Spinal cord (tissue), 10 donors: Measurements from ENCODE around the gene HPCA. TPM values are rescaled to one million over a fixed set of nuclear protein-coding genes. Genes with fewer than 3 reads are reported as not detected.
A peak's percentile ranks its signal among the peaks of the same experiment; 100 is the strongest.

Experiments
- DNase-seq, 6 donors: peaks; one replicate each; pipeline versions ENCODE4 v3.0.0 to v3.0.0-alpha.2; 2013 to 2015; ENCODE audit warnings: low spot score in 6 of 6, low read depth in 4 of 6
- H3K27ac ChIP-seq: one replicate; pipeline ENCODE4 v1.5.1; 2013; ENCODE audit warnings: low read depth, low read length, control low read depth
- H3K27me3 ChIP-seq: one replicate; pipeline ENCODE4 v1.6.1; 2013; ENCODE audit warnings: low read length; ENCODE audit not compliant: control insufficient read depth, insufficient read depth
- H3K36me3 ChIP-seq: one replicate; pipeline ENCODE4 v1.6.1; 2013; ENCODE audit warnings: low read length; ENCODE audit not compliant: control insufficient read depth, insufficient read depth
- H3K4me1 ChIP-seq: one replicate; pipeline ENCODE4 v1.6.1; 2013; ENCODE audit warnings: low read length; ENCODE audit not compliant: control insufficient read depth, insufficient read depth
- H3K4me3 ChIP-seq: one replicate; pipeline ENCODE4 v1.5.1; 2013; ENCODE audit warnings: low read depth, low read length, control low read depth
- H3K9me3 ChIP-seq: one replicate; pipeline ENCODE4 v1.6.1; 2013; ENCODE audit warnings: low read length; ENCODE audit not compliant: control insufficient read depth, insufficient read depth
- WGBS: methylation state at CpG from one replicate; pipeline ENCODE4 v1.1.5; 2013; ENCODE audit warnings: missing lambda C conversion rate; ENCODE audit not compliant: insufficient coverage; 5-methylcytosine and 5-hydroxymethylcytosine counted together
- polyA plus RNA-seq, 2 donors: library from polyadenylated mRNA; unstranded; fragments of 120-200 nt; gene quantifications; one replicate each; pipeline ENCODE4 v1.2.1, GENCODE V29; 2013; ENCODE audit not compliant: insufficient read length in 2 of 2
- total RNA-seq, 2 donors: library from RNA; depleted of rRNA in 1 of 2; stranded (reverse); fragments of 120-200 nt in 1 of 2; fragments of >200 nt in 1 of 2; gene quantifications; one replicate each; pipeline versions ENCODE4 v1.2.3 to v1.2.4, GENCODE V29; 2013 to 2014
- donor health status: healthy.

Gene HPCA
- total and polyA plus RNA-seq, 4 donors, result 19.3 to 209 (median 117) TPM

DNA sequence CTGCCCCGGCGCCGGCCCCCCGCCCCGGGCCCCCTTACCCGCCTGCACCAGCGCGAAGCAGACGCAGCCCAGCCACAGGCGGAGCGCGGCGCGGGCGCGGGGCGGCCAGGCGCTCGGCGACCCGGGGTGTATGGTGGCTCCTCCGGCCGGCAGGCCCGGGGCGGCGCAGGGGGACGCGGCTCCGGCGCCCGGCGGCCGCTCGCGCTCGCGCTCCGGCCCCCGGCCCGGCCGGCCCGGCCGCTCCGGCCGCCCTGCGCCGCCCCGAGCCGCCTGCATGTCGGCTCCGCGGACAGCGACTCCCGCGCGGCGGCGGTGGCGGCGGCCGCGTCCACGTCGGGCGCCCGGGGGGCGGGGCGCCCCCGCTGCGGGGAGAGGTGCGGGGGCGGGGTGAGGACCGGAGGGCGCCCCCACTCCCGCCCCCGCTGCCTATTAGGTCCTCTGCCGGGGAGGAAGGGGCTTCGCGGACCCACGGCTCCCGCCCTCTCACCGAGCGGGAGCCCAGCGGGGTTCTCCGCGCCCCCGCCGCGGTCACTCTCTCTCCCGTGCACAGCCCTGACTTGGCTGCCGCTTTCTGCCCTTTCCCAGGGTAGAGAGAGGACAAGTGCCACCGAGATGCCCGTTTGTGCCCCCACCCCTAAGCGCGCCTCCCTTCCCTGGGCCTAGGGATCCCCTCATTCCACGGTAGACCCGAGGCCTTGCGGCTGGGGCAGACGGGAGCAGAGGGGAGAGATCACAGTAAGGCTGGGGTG is 15.5 kb upstream of the HPCA start, which contains the start of gene FNDC5:
TSS of gene FNDC5 (minus strand) at position 298 of the 749 bp plus-strand sequence.
- Histone ChIP-seq H3K4me1 (peaks cover 39% of the 10 kb centered on the region), H3K27ac (peak within 1 kb of the TSS; percentile 57), H3K36me3 (peaks cover 24% of the 10 kb centered on the region), H3K27me3 (no peaks in the 10 kb centered on the region), H3K9me3 (no peaks in the 10 kb centered on the region), H3K4me3 (peak within 1 kb of the TSS; percentile 40)
- WGBS, result under 1% methylated on average over 85 of the region's 99 CpGs
- DNase-seq, result peak in 2 of 6 donors; percentile 51 to 56

DNA sequence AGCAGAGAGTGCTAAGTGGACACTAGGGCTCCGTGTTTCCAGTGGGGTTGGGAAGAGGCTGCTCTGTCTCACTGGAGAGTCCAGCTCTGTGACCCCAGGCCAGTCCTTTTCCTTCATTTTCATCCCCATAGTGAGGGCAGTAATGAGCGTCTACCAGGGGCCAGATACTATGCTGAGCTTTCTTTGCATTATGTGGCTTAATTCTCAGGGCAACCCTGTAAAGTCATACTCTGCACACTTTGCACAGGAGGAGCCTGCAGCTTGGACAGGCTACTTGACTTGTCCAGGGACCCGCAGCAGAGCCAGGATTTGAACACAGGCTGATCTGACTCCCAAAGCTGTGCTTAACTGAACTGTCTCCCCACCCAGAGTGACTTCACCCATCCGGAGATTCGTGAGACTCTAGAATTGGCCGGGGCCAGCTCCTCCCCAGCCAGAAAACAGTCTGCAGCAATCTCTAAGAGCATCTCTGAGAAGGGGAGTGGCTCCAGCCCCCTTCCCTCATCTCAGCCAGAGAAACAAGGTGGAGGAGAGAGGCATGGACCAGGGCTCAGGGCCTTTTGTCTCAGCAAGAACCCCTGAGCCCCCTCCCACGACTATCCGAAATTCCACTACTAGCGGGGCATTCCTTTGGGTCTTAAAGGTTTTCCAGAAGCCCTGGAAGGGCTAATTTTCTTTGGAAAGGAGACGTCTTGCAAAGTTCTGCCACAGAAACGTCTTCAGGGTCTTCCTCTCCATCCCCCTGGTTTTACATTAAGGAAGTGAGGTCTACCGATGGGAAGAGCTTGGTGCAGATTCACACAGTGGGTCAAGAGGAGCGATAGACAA is 14.7 kb upstream of the HPCA start:
- DNase-seq, result peak in 2 of 6 donors; percentile 28 to 53
- no peaks in the 10 kb centered on the region for H3K27me3 ChIP-seq
- 47% methylated on average over 2 of the region's 13 CpGs for WGBS
- H3K27ac ChIP-seq, result peak overlapping the region; percentile 57
- H3K4me3 ChIP-seq, result peak overlapping the region; percentile 39
- H3K36me3 ChIP-seq, result peaks cover 24% of the 10 kb centered on the region
- H3K9me3 ChIP-seq, result no peaks in the 10 kb centered on the region
- peaks cover 43% of the 10 kb centered on the region for H3K4me1 ChIP-seq

DNA sequence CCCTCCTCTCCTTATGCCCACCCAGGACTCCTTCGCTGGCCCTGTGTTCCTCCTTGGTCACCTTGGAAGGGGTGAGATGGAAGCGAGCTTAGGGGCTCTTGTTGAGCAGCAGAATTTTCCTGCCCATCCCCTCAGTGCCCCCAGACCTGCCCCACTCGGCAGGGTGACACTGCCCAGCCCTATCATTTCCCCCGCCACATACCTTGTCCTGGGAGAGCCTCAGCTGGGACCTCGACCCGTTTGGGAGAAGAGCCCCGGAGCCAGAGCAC is 14.2 kb upstream of the HPCA start:
- H3K4me1 ChIP-seq, result peaks cover 48% of the 10 kb centered on the region
- no peak for DNase-seq
- peak overlapping the region; percentile 39 for H3K4me3 ChIP-seq

DNA sequence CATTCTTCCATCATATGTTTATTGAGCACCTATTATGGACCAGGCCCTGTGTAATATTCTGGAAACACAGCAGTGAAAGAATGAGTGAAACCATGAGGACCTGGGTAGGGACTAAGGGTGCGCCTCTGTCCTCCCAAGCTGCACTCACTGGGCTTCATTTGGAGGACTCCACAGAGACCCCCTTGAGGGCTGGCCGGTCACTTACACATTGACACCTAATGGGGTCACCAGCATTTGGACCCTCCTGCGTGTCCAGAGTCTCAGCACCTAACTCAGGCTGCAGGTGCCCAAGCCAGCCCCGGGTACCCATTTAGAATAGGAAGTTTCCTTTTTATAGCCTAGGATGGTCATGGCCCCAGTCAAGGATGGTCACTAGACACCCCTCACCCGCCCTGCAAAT is 12.8 kb upstream of the HPCA start:
- H3K36me3 ChIP-seq, result peaks cover 8% of the 10 kb centered on the region
- peaks cover 62% of the 10 kb centered on the region for H3K4me1 ChIP-seq
- no peaks in the 10 kb centered on the region for H3K9me3 ChIP-seq
- H3K4me3 ChIP-seq, result no peak overlapping the region
- H3K27ac ChIP-seq, result no peak overlapping the region
- no peaks in the 10 kb centered on the region for H3K27me3 ChIP-seq
- 93% methylated on average over 3 of the region's 5 CpGs for WGBS
- DNase-seq, result peak in 1 of 6 donors; percentile 0

More for the DNA sequence above, 14.2 kb upstream of the HPCA start:
- H3K27me3 ChIP-seq, result no peaks in the 10 kb centered on the region
- H3K27ac ChIP-seq, result peak overlapping the region; percentile 57
- WGBS, result 40% methylated on average over 7 of the region's 7 CpGs
- H3K36me3 ChIP-seq, result peaks cover 20% of the 10 kb centered on the region
- no peaks in the 10 kb centered on the region for H3K9me3 ChIP-seq

DNA sequence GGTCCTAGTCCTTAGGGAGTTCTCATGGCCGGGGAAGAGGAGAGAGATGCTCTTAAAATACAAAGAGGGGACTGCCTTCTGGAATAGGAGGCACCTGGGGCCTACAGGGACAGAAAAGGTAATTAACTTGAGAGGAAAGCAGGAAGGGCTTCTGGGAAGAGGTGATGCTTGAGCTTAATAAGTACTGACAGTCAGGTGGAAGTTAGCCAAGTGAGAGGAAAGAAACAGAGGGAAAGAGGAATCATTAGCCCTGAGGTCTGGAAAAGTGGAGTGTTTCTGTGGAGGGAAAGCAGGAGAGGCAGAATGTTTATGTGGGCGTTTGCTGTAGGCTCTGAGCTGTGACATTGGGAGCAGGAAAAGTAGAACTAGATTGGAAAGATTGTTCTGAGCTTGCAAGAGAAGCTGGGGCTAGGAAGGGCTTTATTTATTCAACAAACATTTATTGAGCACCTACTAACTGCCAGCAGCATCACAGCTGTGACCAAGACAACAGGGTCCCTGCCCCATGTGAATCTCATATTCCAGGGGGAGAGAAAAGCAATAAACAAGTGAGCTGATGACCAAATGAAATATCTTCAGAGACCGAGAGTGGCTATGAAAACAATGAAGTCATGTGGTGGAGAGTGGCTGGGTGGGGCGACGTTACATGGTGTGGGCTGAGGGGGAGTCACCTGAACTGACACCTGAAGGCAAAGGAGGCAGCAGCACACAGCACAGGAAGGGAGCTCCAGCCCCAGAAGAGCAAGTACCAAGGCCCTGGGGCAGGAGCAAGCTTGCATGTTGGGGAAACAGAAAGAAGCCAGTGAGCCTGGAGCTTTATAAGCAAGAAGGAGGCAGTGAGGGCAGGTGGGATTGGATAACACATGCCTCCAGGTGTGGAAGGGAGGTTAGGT is 11.2 kb upstream of the HPCA start:
- no peaks in the 10 kb centered on the region for H3K36me3 ChIP-seq
- no peak overlapping the region for H3K4me3 ChIP-seq
- H3K4me1 ChIP-seq, result peaks cover 54% of the 10 kb centered on the region
- no peaks in the 10 kb centered on the region for H3K9me3 ChIP-seq
- no peaks in the 10 kb centered on the region for H3K27me3 ChIP-seq
- no peak overlapping the region for H3K27ac ChIP-seq
- peak in 1 of 6 donors; percentile 1 for DNase-seq
- 77% methylated on average over 5 of the region's 5 CpGs for WGBS

DNA sequence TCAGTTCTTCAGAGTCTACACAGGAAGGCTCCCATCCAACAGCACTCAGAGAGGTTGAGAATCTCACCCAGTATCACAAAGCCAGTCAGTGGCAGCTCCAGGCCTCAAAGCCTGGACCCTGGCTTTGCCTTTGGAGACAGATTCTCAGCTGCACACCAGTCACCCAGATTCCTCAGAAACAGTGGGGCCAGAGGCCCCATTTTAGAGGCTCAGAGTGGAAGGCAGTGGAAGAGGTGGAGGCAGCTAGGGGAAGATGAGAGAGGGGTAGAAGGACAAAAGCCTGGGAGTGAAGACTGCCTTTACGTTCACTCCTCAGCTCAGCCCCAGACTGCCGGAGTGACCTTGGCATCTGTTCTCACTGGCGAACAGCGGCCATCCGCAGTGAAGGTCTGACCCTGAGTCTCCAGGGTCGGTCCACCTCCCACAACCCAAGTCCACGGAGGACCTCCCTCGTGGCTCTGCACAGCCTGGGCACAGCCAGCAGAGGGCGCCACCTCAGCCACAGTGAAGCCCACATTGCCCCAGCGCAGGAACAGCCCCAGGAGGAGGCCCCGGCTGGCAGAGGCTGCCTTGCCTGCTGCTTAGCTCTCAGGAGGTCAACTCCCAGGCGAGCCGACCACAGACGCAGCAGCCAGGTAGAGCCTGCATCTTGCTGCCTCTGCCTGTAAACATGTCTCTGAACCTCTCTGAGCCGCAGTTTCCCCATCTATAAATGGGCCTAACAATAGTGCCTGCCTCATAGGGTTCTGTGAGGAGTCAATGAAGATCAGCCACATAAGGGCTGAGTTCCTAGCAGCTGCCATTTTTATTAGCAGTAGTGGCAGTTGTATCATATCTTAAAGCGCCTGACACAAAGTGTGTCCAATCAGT is 9.7 kb upstream of the HPCA start:
- Histone ChIP-seq H3K27me3 (no peaks in the 10 kb centered on the region), H3K9me3 (no peaks in the 10 kb centered on the region), H3K36me3 (no peaks in the 10 kb centered on the region), H3K4me3 (no peak overlapping the region), H3K27ac (no peak overlapping the region), H3K4me1 (peaks cover 50% of the 10 kb centered on the region)
- WGBS, result 39% methylated on average over 16 of the region's 16 CpGs
- peak in 1 of 6 donors; percentile 41 for DNase-seq

DNA sequence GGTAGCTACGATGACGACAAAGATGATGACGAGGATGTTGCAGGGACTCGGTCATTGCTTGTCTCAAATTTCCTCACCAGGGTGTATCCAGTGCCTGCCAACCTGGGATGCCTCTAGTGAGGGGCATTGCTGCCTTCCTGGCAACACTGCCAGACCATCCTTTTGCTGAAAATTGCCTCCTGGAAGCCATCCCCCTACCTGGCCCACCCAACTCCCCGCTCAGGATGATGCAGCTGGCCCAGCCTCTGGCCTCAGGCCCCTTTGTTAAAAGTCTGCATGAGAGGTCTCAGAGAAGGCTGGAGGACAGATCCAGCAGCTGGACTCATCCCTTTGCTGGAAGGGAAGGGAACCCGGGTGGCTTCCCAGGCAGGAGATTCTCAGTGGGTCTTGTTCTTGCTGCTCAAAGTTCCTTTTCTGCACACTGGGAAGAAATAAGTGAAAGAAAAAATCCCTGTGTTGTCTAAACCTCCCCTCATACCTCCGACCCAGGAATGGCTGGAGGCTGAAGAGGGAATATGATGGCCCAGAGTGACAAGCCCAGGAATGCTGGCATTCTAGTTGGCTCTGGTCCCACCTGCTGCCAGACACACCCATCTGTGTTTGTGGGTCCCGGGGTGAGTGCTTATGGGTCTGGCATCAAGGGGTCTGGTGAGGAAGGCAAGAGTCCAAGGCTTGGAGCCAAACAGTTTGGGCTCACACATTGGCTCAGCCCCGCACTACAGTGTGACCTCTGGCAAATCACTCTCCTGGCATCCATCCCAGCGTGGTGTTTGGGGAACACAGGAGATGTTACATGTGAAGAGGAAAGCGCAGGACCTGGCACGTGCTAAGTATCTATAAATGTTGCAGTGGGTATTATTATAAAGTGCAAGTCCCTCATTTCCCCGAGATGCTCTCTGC is 8.8 kb upstream of the HPCA start:
- H3K9me3 ChIP-seq, result no peaks in the 10 kb centered on the region
- WGBS, result 48% methylated on average over 12 of the region's 13 CpGs
- no peaks in the 10 kb centered on the region for H3K36me3 ChIP-seq
- no peaks in the 10 kb centered on the region for H3K27me3 ChIP-seq
- H3K27ac ChIP-seq, result no peak overlapping the region
- H3K4me3 ChIP-seq, result no peak overlapping the region
- H3K4me1 ChIP-seq, result peaks cover 50% of the 10 kb centered on the region
- peak in 2 of 6 donors; percentile 84 to 92 for DNase-seq

DNA sequence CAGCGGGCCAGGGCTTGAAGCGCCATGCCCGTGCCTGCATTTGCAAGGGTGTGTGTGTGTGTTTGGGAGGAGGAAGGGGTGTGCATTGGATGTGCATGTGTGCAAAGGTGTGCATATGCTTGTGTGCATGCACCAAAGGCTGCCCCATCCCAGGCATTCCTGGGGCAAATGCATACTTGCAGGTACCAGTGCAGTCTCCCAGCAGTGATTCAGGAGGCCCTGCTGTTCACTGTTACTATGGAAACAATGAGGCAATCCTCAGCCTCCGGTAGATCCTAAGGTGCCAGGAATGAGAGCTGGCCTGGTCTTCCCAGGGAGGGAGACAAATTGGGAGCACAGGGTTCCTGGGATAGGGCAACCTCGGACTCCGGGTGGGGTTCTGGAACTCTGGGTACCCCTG is 8.1 kb upstream of the HPCA start:
- H3K4me1 ChIP-seq, result peaks cover 46% of the 10 kb centered on the region
- H3K27me3 ChIP-seq, result no peaks in the 10 kb centered on the region
- H3K36me3 ChIP-seq, result no peaks in the 10 kb centered on the region
- 41% methylated on average over 6 of the region's 6 CpGs for WGBS
- H3K9me3 ChIP-seq, result no peaks in the 10 kb centered on the region
- H3K4me3 ChIP-seq, result no peak overlapping the region
- DNase-seq, result peak in 2 of 6 donors; percentile 70 to 89
- no peak overlapping the region for H3K27ac ChIP-seq
